ENCODE data around the gene DCDC2.

Gene DCDC2

DNA sequence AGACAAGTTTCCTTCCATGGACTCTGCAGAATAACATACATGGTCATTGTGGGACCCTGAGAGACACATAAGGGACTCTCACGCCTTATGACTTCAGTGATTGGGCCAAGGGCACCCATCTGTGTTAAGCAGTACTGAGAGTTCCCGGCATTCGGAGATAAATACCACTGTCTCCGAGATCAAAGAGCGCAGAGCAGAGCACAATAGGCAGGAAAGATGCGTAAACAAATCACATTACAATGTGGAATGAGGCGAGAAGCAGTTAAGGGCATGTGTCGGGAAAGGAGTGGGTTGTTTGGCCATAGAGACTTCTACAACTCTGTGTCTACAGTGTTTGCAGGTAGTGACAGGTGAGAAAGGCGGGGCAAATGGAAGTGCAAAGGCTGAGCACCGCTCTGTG lies 174.3 kb downstream of the DCDC2 start:
- H3K9me3 ChIP-seq (ENCODE audit: control insufficient read depth in 5 of 5, low read length in 5 of 5) = peaks cover 0 to 8% (median 5%) of the 10 kb centered on the region in 5 donors
- no peaks in the 10 kb centered on the region for H3K36me3 ChIP-seq (ENCODE audit: control insufficient read depth in 5 of 5, insufficient read depth in 5 of 5, low read length in 5 of 5)
- no peaks in the 10 kb centered on the region for H3K27me3 ChIP-seq (ENCODE audit: control insufficient read depth in 5 of 5, insufficient read depth in 4 of 5, low read length in 5 of 5)
- no peak overlapping the region for H3K27ac ChIP-seq (ENCODE audit: low read depth, low read length)
- no peak overlapping the region for H3K4me3 ChIP-seq (ENCODE audit: low read depth in 1 of 5, low read length in 5 of 5)
- no peaks in the 10 kb centered on the region for H3K4me1 ChIP-seq (ENCODE audit: control insufficient read depth in 5 of 5, insufficient read depth in 5 of 5, low read length in 5 of 5)
- no peak overlapping the region for H3K9ac ChIP-seq (ENCODE audit: low read length in 5 of 5)

DNA sequence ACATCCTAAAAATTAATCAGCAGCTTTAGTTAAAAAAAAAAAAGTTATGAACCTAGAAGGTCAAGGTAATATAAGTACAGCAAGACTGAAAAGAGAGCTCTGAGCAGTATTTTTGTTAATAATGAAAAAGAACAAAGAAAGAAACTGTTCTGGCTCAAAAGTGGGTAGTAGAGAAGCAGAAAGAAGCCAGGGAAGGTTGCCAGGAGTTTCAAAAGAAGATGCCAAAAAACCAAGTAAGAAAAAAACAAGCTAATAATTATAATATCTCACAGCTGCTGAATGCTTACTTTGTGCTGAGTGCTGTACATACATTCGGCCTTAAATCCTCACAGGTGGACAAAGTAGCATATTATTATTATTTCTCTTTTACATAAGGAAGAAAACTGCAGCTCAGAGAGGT lies 200.0 kb downstream of the DCDC2 start:
- Histone ChIP-seq H3K4me1 (ENCODE audit: control insufficient read depth in 5 of 5, insufficient read depth in 5 of 5, low read length in 5 of 5) (no peaks in the 10 kb centered on the region), H3K9me3 (ENCODE audit: control insufficient read depth in 5 of 5, low read length in 5 of 5) (no peaks in the 10 kb centered on the region), H3K36me3 (ENCODE audit: control insufficient read depth in 5 of 5, insufficient read depth in 5 of 5, low read length in 5 of 5) (no peaks in the 10 kb centered on the region), H3K27me3 (ENCODE audit: control insufficient read depth in 5 of 5, insufficient read depth in 4 of 5, low read length in 5 of 5) (no peaks in the 10 kb centered on the region), H3K4me3 (ENCODE audit: low read depth in 1 of 5, low read length in 5 of 5) (no peak overlapping the region), H3K27ac (ENCODE audit: low read depth, low read length) (no peak overlapping the region), H3K9ac (ENCODE audit: low read length in 5 of 5) (no peak overlapping the region)

DNA sequence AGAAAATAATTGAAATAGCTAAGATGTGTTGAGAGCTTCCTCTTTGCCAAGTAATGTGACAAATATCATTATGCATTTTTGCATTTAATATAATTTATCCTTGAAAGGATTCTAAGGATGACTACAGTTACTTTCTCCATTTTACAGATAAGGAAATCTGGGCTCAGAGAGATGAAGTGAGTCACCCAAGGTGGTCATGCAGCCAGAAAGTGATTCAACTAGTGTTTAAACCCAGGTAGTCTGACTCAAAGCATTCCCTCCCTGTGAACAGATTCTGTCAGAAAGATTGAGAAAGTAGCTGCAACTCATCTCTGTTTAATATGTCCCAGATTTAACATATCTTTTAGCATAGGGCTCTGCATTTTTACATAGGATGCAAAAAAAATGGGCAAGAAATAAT lies 203.7 kb downstream of the DCDC2 start:
- Histone ChIP-seq H3K27ac (ENCODE audit: low read depth, low read length) (no peak overlapping the region), H3K36me3 (ENCODE audit: control insufficient read depth in 5 of 5, insufficient read depth in 5 of 5, low read length in 5 of 5) (no peaks in the 10 kb centered on the region), H3K4me3 (ENCODE audit: low read depth in 1 of 5, low read length in 5 of 5) (no peak overlapping the region), H3K9ac (ENCODE audit: low read length in 5 of 5) (no peak overlapping the region), H3K9me3 (ENCODE audit: control insufficient read depth in 5 of 5, low read length in 5 of 5) (peaks cover 0 to 5% (median 0%) of the 10 kb centered on the region in 5 donors), H3K4me1 (ENCODE audit: control insufficient read depth in 5 of 5, insufficient read depth in 5 of 5, low read length in 5 of 5) (no peaks in the 10 kb centered on the region), H3K27me3 (ENCODE audit: control insufficient read depth in 5 of 5, insufficient read depth in 4 of 5, low read length in 5 of 5) (no peaks in the 10 kb centered on the region)

DNA sequence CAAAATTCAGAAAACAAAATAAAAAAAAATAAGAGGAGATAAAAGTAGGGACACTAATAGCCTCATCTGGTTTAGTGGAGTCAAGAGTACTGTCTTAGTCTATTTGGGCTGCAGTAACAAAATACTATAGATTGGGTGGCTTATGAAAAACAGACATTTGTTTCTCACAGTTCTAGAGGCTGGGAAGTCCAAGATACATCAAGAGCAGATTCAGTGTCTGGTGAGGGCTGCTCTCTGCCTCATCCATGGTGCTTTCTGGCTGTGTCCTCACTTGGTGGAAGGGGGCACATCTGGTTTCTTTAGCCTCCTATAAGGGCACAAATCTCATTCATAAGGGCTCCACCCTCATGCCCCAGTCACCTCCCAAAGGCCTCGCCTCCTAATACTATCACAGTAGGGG lies 205.8 kb downstream of the DCDC2 start:
- no peak overlapping the region for H3K27ac ChIP-seq (ENCODE audit: low read depth, low read length)
- H3K9me3 ChIP-seq (ENCODE audit: control insufficient read depth in 5 of 5, low read length in 5 of 5) = peaks cover 0 to 5% (median 0%) of the 10 kb centered on the region in 5 donors
- H3K4me1 ChIP-seq (ENCODE audit: control insufficient read depth in 5 of 5, insufficient read depth in 5 of 5, low read length in 5 of 5) = no peaks in the 10 kb centered on the region
- no peak overlapping the region for H3K9ac ChIP-seq (ENCODE audit: low read length in 5 of 5)
- H3K36me3 ChIP-seq (ENCODE audit: control insufficient read depth in 5 of 5, insufficient read depth in 5 of 5, low read length in 5 of 5) = no peaks in the 10 kb centered on the region
- peaks cover 0 to 3% (median 0%) of the 10 kb centered on the region in 5 donors for H3K27me3 ChIP-seq (ENCODE audit: control insufficient read depth in 5 of 5, insufficient read depth in 4 of 5, low read length in 5 of 5)
- H3K4me3 ChIP-seq (ENCODE audit: low read depth in 1 of 5, low read length in 5 of 5) = no peak overlapping the region

DNA sequence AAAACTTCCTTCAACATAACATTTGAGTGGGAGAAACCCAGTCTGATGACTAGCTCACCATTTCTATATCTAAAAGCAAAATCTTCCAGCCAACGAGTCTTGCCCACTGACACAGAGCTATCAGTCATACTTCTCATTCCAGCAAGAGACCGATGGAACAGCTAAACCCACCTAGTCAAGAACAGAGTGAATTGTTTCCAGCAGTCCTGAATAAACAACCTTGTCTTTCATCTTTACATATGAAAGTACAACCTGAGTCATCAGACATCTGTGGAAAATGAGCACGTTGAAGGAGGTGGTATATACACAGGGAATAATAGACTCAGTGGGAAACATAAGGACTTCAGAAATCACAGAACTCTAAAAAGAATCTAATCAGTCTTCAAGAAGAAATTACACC lies 208.0 kb downstream of the DCDC2 start:
- peaks cover 0 to 5% (median 0%) of the 10 kb centered on the region in 5 donors for H3K9me3 ChIP-seq (ENCODE audit: control insufficient read depth in 5 of 5, low read length in 5 of 5)
- H3K4me1 ChIP-seq (ENCODE audit: control insufficient read depth in 5 of 5, insufficient read depth in 5 of 5, low read length in 5 of 5) = no peaks in the 10 kb centered on the region
- H3K36me3 ChIP-seq (ENCODE audit: control insufficient read depth in 5 of 5, insufficient read depth in 5 of 5, low read length in 5 of 5) = no peaks in the 10 kb centered on the region
- no peak overlapping the region for H3K27ac ChIP-seq (ENCODE audit: low read depth, low read length)
- H3K9ac ChIP-seq (ENCODE audit: low read length in 5 of 5) = no peak overlapping the region
- H3K4me3 ChIP-seq (ENCODE audit: low read depth in 1 of 5, low read length in 5 of 5) = no peak overlapping the region
- H3K27me3 ChIP-seq (ENCODE audit: control insufficient read depth in 5 of 5, insufficient read depth in 4 of 5, low read length in 5 of 5) = peaks cover 0 to 3% (median 0%) of the 10 kb centered on the region in 5 donors

DNA sequence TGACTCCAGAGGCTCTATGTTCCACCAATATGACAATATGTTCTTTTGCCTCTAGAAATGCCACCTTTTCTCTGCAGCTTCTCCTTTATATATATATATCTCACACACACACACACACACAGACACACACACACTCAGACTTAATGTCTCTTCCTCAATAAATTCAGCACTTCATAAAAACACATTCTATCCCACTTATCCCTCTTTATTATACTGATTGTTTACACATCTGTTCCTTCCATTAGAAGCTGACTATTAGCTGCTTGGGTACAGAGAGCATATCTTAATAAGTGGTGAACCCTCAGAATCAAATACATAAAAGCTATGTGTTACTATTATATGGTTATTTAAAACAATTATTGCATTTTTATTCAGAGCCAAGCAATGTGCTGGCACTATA lies 208.6 kb downstream of the DCDC2 start:
- Histone ChIP-seq H3K9ac (ENCODE audit: low read length in 5 of 5) (no peak overlapping the region), H3K36me3 (ENCODE audit: control insufficient read depth in 5 of 5, insufficient read depth in 5 of 5, low read length in 5 of 5) (no peaks in the 10 kb centered on the region), H3K4me1 (ENCODE audit: control insufficient read depth in 5 of 5, insufficient read depth in 5 of 5, low read length in 5 of 5) (no peaks in the 10 kb centered on the region), H3K27me3 (ENCODE audit: control insufficient read depth in 5 of 5, insufficient read depth in 4 of 5, low read length in 5 of 5) (peaks cover 0 to 3% (median 0%) of the 10 kb centered on the region in 5 donors), H3K9me3 (ENCODE audit: control insufficient read depth in 5 of 5, low read length in 5 of 5) (peaks cover 0 to 5% (median 0%) of the 10 kb centered on the region in 5 donors), H3K4me3 (ENCODE audit: low read depth in 1 of 5, low read length in 5 of 5) (no peak overlapping the region), H3K27ac (ENCODE audit: low read depth, low read length) (no peak overlapping the region)

DNA sequence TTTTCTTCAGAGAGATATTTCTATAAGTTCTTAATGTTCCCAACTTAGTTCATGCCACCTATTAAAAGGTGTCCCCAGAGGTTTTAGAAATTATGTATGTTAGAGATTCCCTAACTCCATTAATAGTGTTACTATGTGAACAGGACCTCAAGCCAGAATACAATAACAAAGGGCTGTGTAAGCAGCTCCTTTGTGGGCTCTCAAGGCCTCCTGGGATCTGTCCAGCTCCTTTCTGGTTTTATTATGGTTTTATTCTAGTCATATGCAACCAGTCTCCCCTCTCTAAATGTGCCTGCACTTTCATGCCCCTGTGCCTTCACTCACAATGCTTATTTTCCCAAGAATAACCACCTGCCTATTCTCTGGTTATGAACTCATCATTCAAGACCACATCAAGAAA lies 209.2 kb downstream of the DCDC2 start:
- no peak overlapping the region for H3K27ac ChIP-seq (ENCODE audit: low read depth, low read length)
- H3K9ac ChIP-seq (ENCODE audit: low read length in 5 of 5) = no peak overlapping the region
- H3K27me3 ChIP-seq (ENCODE audit: control insufficient read depth in 5 of 5, insufficient read depth in 4 of 5, low read length in 5 of 5) = peaks cover 0 to 3% (median 0%) of the 10 kb centered on the region in 5 donors
- no peaks in the 10 kb centered on the region for H3K36me3 ChIP-seq (ENCODE audit: control insufficient read depth in 5 of 5, insufficient read depth in 5 of 5, low read length in 5 of 5)
- peaks cover 0 to 5% (median 0%) of the 10 kb centered on the region in 5 donors for H3K9me3 ChIP-seq (ENCODE audit: control insufficient read depth in 5 of 5, low read length in 5 of 5)
- H3K4me3 ChIP-seq (ENCODE audit: low read depth in 1 of 5, low read length in 5 of 5) = no peak overlapping the region
- no peaks in the 10 kb centered on the region for H3K4me1 ChIP-seq (ENCODE audit: control insufficient read depth in 5 of 5, insufficient read depth in 5 of 5, low read length in 5 of 5)

DNA sequence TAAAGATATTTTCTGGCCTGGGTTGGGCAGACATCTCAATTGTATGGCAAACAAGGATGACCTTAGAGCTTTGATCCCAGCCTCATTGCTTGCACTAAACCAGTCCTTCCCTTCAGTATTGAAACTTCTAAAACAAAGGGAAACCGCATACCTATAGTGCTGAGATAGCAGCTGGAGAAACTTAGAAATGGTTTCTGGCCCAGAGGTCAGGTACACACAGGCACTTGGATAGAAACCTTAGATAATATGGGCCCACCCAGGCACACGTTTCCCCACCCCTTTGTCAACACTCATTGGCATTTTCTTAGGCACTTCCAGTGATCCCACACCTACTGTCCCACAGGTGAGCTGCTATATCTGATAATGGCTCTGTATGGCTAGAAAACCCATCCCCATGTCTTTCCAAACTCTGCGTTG lies 209.7 kb downstream of the DCDC2 start:
- Histone ChIP-seq H3K9ac (ENCODE audit: low read length in 5 of 5) (no peak overlapping the region), H3K27me3 (ENCODE audit: control insufficient read depth in 5 of 5, insufficient read depth in 4 of 5, low read length in 5 of 5) (peaks cover 0 to 3% (median 0%) of the 10 kb centered on the region in 5 donors), H3K27ac (ENCODE audit: low read depth, low read length) (no peak overlapping the region), H3K4me3 (ENCODE audit: low read depth in 1 of 5, low read length in 5 of 5) (no peak overlapping the region), H3K4me1 (ENCODE audit: control insufficient read depth in 5 of 5, insufficient read depth in 5 of 5, low read length in 5 of 5) (no peaks in the 10 kb centered on the region), H3K9me3 (ENCODE audit: control insufficient read depth in 5 of 5, low read length in 5 of 5) (peaks cover 0 to 5% (median 0%) of the 10 kb centered on the region in 5 donors), H3K36me3 (ENCODE audit: control insufficient read depth in 5 of 5, insufficient read depth in 5 of 5, low read length in 5 of 5) (no peaks in the 10 kb centered on the region)

DNA sequence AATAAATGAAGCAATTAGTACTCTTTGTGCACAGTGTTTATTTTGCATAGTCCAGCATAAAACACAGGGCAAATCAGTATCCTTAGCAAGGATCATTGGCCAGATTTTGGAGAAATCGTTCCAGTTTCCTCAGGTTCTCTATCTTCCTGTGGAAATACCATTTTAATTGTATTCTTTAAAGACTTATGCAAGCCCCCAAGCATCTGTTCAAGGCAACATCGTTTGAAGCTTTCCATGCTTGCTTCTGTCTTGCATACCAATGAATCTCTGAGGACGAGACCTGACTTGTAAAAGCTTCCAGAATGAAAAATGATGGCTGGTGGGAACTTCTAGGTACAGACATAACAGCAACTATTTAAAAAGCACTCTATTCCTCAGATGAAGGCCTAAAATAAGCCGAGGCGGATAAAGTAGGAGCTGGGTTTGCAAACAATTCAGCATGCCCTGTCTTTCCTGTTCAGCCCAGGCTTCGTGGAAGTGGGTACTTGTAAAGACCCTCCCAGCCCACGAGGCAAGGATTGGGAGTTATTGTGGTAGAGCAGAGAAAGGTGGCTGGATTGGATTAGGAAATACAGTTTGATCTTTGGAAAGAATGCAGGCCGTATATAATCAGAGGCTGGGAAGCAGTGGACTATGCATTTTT lies 210.2 kb downstream of the DCDC2 start:
- Histone ChIP-seq H3K9me3 (ENCODE audit: control insufficient read depth in 5 of 5, low read length in 5 of 5) (peaks cover 0 to 5% (median 0%) of the 10 kb centered on the region in 5 donors), H3K27ac (ENCODE audit: low read depth, low read length) (no peak overlapping the region), H3K27me3 (ENCODE audit: control insufficient read depth in 5 of 5, insufficient read depth in 4 of 5, low read length in 5 of 5) (peaks cover 0 to 3% (median 0%) of the 10 kb centered on the region in 5 donors), H3K9ac (ENCODE audit: low read length in 5 of 5) (no peak overlapping the region), H3K4me1 (ENCODE audit: control insufficient read depth in 5 of 5, insufficient read depth in 5 of 5, low read length in 5 of 5) (no peaks in the 10 kb centered on the region), H3K4me3 (ENCODE audit: low read depth in 1 of 5, low read length in 5 of 5) (no peak overlapping the region), H3K36me3 (ENCODE audit: control insufficient read depth in 5 of 5, insufficient read depth in 5 of 5, low read length in 5 of 5) (no peaks in the 10 kb centered on the region)

DNA sequence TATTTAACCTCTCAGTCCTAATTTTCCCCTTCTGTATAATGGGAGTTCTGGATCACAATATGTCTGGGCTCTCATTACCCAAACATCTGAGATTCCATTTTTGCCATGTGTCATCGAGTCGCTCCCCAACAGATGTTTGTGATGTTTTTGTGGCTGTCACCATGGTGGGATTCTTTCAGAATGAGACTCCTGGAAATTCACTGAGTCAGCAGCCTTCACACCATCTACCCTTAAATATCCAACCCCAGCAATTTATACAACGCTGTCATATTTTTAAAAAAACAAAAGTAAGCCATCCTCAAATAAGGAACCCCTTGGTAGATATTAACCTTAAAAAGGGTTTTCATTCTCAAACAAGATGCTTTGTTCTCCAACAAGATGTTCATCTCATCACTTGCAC lies 211.0 kb downstream of the DCDC2 start:
- Histone ChIP-seq H3K9ac (ENCODE audit: low read length in 5 of 5) (no peak overlapping the region), H3K4me1 (ENCODE audit: control insufficient read depth in 5 of 5, insufficient read depth in 5 of 5, low read length in 5 of 5) (no peaks in the 10 kb centered on the region), H3K9me3 (ENCODE audit: control insufficient read depth in 5 of 5, low read length in 5 of 5) (peaks cover 0 to under 1% (median 0%) of the 10 kb centered on the region in 5 donors), H3K4me3 (ENCODE audit: low read depth in 1 of 5, low read length in 5 of 5) (no peak overlapping the region), H3K36me3 (ENCODE audit: control insufficient read depth in 5 of 5, insufficient read depth in 5 of 5, low read length in 5 of 5) (no peaks in the 10 kb centered on the region), H3K27ac (ENCODE audit: low read depth, low read length) (no peak overlapping the region), H3K27me3 (ENCODE audit: control insufficient read depth in 5 of 5, insufficient read depth in 4 of 5, low read length in 5 of 5) (peaks cover 0 to 3% (median 0%) of the 10 kb centered on the region in 5 donors)

All from subcutaneous abdominal adipose tissue (tissue), 5 donors.